ENCODE results near the gene HTR7. TPM values are rescaled to one million over a fixed set of nuclear protein-coding genes. Genes with fewer than 3 reads are reported as not detected.

HTR7 gene
- total RNA-seq, 1 experiment from 2014 or later: not detected

- Histone ChIP-seq H3K36me3 (ENCODE audit: insufficient read depth, low read length, poor library complexity, severe bottlenecking) (no peaks in the 10 kb centered on the region), H3K27me3 (replicated peaks; ENCODE audit: insufficient read depth, low read depth, low read length, poor library complexity) (peaks cover 4% of the 10 kb centered on the region), H3K4me1 (ENCODE audit: insufficient read depth, low read length, poor library complexity, severe bottlenecking) (no peaks in the 10 kb centered on the region), H3K4me3 (ENCODE audit: low read depth, low read length, poor library complexity, severe bottlenecking) (no peak overlapping the region), H3K9me3 (ENCODE audit: low read depth, low read length, poor library complexity, severe bottlenecking) (no peaks in the 10 kb centered on the region), H3K27ac (ENCODE audit: low read depth, low read length, poor library complexity, severe bottlenecking) (no peak overlapping the region)
- BruUV-seq (replicated peaks): no TSS peak
- ChIA-PET POLR2A (ENCODE audit: low non-redundant PET) (no interaction called here), CTCF (no interaction called here)
- intact Hi-C loops (cut with micrococcal nuclease; ENCODE audit: unreplicated experiment): no loop called here
- DNase-seq (ENCODE audit: low spot score): no peak
- no peak for TF ChIP-seq EZH2 (IDR thresholded peaks at IDR 0.05; ENCODE audit: borderline replicate concordance, low read depth, low read length, poor library complexity, severe bottlenecking)
- TF ChIP-seq CTCF (conservative IDR thresholded peaks at IDR 0.05; ENCODE audit: low read depth, low read length): no peak
Observed at GRCh38 chr10:90777621-90778020, 80.2 kb downstream of the HTR7 start.

- H3K4me3 ChIP-seq (ENCODE audit: low read depth, low read length, poor library complexity, severe bottlenecking): no peak overlapping the region
- no TSS peak for BruUV-seq (replicated peaks)
- no peaks in the 10 kb centered on the region for H3K36me3 ChIP-seq (ENCODE audit: insufficient read depth, low read length, poor library complexity, severe bottlenecking)
- DNase-seq (ENCODE audit: low spot score): no peak
- CTCF ChIA-PET: interaction anchor here (0.6 kb wide), 1 partner anchor 231 kb away, joined by 3 read pairs; no protein-coding TSS in a partner anchor
- POLR2A ChIA-PET (ENCODE audit: low non-redundant PET): no interaction called here
- H3K9me3 ChIP-seq (ENCODE audit: low read depth, low read length, poor library complexity, severe bottlenecking): no peaks in the 10 kb centered on the region
- TF ChIP-seq EZH2 (IDR thresholded peaks at IDR 0.05; ENCODE audit: borderline replicate concordance, low read depth, low read length, poor library complexity, severe bottlenecking) (no peak), CTCF (conservative IDR thresholded peaks at IDR 0.05; ENCODE audit: low read depth, low read length) (no peak)
- H3K4me1 ChIP-seq (ENCODE audit: insufficient read depth, low read length, poor library complexity, severe bottlenecking): no peaks in the 10 kb centered on the region
- H3K27ac ChIP-seq (ENCODE audit: low read depth, low read length, poor library complexity, severe bottlenecking): no peak overlapping the region
- no peaks in the 10 kb centered on the region for H3K27me3 ChIP-seq (replicated peaks; ENCODE audit: insufficient read depth, low read depth, low read length, poor library complexity)
- intact Hi-C loops (cut with micrococcal nuclease; ENCODE audit: unreplicated experiment): no loop called here
Observed at GRCh38 chr10:90775351-90776028, 82.3 kb downstream of the HTR7 start.

- TF ChIP-seq EZH2 (IDR thresholded peaks at IDR 0.05; ENCODE audit: borderline replicate concordance, low read depth, low read length, poor library complexity, severe bottlenecking) (no peak), CTCF (conservative IDR thresholded peaks at IDR 0.05; ENCODE audit: low read depth, low read length) (no peak)
- Histone ChIP-seq H3K27ac (ENCODE audit: low read depth, low read length, poor library complexity, severe bottlenecking) (no peak overlapping the region), H3K36me3 (ENCODE audit: insufficient read depth, low read length, poor library complexity, severe bottlenecking) (no peaks in the 10 kb centered on the region), H3K27me3 (replicated peaks; ENCODE audit: insufficient read depth, low read depth, low read length, poor library complexity) (no peaks in the 10 kb centered on the region), H3K4me1 (ENCODE audit: insufficient read depth, low read length, poor library complexity, severe bottlenecking) (no peaks in the 10 kb centered on the region), H3K4me3 (ENCODE audit: low read depth, low read length, poor library complexity, severe bottlenecking) (no peak overlapping the region), H3K9me3 (ENCODE audit: low read depth, low read length, poor library complexity, severe bottlenecking) (no peaks in the 10 kb centered on the region)
- BruUV-seq (replicated peaks): no TSS peak
- intact Hi-C loops (cut with micrococcal nuclease; ENCODE audit: unreplicated experiment): no loop called here
- ChIA-PET CTCF (no interaction called here), POLR2A (ENCODE audit: low non-redundant PET) (no interaction called here)
- DNase-seq (ENCODE audit: low spot score): no peak
Observed at GRCh38 chr10:90769946-90770841, 87.6 kb downstream of the HTR7 start.

Measured in A673 (cell line).